ENCODE data around the gene SERPINB6. TPM values are rescaled to one million over a fixed set of nuclear protein-coding genes. Genes with fewer than 3 reads are reported as not detected.

The SERPINB6 gene
- total and polyA plus RNA-seq, 9 of the 15 experiments (the other 6 are each of a cell fraction or from before 2014, with no cell fraction given): 86.6 to 211 (median 143) TPM

GRCh38 chr6:2956930-2957685 lies 14.3 kb downstream of the SERPINB6 start:
- no peak for TF ChIP-seq RHOXF2B (CRISPR knock-in tag; conservative IDR thresholded peaks at IDR 0.05)
- TF ChIP-seq FIP1L1 (IDR thresholded peaks at IDR 0.05; ENCODE audit: low read depth, low read length, poor library complexity, severe bottlenecking): no peak
- TF ChIP-seq ATF2 (CRISPR knock-in tag; IDR thresholded peaks at IDR 0.05): no peak
- no peak for TF ChIP-seq MLLT1 (IDR thresholded peaks at IDR 0.05)
- TF ChIP-seq MLX (CRISPR knock-in tag; conservative IDR thresholded peaks at IDR 0.05): no peak
- TF ChIP-seq HDAC8 (tag; IDR thresholded peaks at IDR 0.05): no peak
- no peak for TF ChIP-seq THRA (IDR thresholded peaks at IDR 0.05)
- TF ChIP-seq MXI1 (IDR thresholded peaks at IDR 0.05; ENCODE audit: low read depth, low read length): no peak
- intact Hi-C loops (cut with micrococcal nuclease): no loop called here

More at GRCh38 chr6:2956930-2957685, 14.3 kb downstream of the SERPINB6 start:
- Histone ChIP-seq H3K9me3 (replicated peaks; ENCODE audit: control insufficient read depth, insufficient read depth, low read depth, low read length) (no peaks in the 10 kb centered on the region), H2AFZ (ENCODE audit: low read depth, low read length) (no peak overlapping the region), H3K27ac (ENCODE audit: extremely low read depth, low read depth, low read length) (no peak overlapping the region), H3K4me1 (replicated peaks in 1 of 2; ENCODE audit: control insufficient read depth in 2 of 2, insufficient read depth in 2 of 2, low read length in 2 of 2) (peaks cover 20 to 24% of the 10 kb centered on the region in 2 experiments), H3K79me2 (ENCODE audit: control insufficient read depth, insufficient read depth, low read length) (peaks cover 32% of the 10 kb centered on the region), H4K20me1 (replicated peaks; ENCODE audit: control insufficient read depth, insufficient read depth, low read length) (no peaks in the 10 kb centered on the region), H3K4me2 (ENCODE audit: insufficient read depth, low read length) (no peak overlapping the region), H3K27me3 (ENCODE audit: control insufficient read depth in 2 of 2, insufficient read depth in 2 of 2, low read length in 2 of 2) (no peaks in the 10 kb centered on the region), H3K36me3 (ENCODE audit: control insufficient read depth, insufficient read depth, low read length) (peaks cover 67% of the 10 kb centered on the region), H3K9ac (ENCODE audit: insufficient read depth in 1 of 2, low read depth in 2 of 2, low read length in 2 of 2) (peak overlapping the region in 1 of 2 experiments; percentile 80; a peak in 1 of 4 replicates), H3K9me1 (ENCODE audit: control insufficient read depth, insufficient read depth, low read length) (peaks cover 5% of the 10 kb centered on the region), H3K4me3 (no peak overlapping the region)
- no TSS peak for BruUV-seq (replicated peaks)
- POLR2A ChIA-PET: interaction anchor here (0.7 to 2.5 kb wide), 4 partner anchors 10 to 630 kb away, joined by 3 to 12 read pairs (median 3); no protein-coding TSS in a partner anchor
- no peak for ATAC-seq
- no peak for DNase-seq (ENCODE audit: extremely low read depth in 1 of 4, low spot score in 3 of 4)
- 92% methylated on average over 5 of the region's 5 CpGs for WGBS (ENCODE audit: insufficient coverage, low coverage, missing lambda C conversion rate)
- CTCF ChIA-PET (ENCODE audit: low intra/inter-chr PET ratio): no interaction called here
- in situ Hi-C loops (cut with MboI): no loop called here
- no peak for FAIRE-seq

Data from K562 (cell line).